ENCODE measurements around the gene SNAPC5. TPM values are rescaled to one million over a fixed set of nuclear protein-coding genes. Genes with fewer than 3 reads are reported as not detected.
A peak's percentile ranks its signal among the peaks of the same experiment; 100 is the strongest.

SNAPC5 gene
- total RNA-seq, 1 donor from 2014 or later: 3.7 TPM

DNA sequence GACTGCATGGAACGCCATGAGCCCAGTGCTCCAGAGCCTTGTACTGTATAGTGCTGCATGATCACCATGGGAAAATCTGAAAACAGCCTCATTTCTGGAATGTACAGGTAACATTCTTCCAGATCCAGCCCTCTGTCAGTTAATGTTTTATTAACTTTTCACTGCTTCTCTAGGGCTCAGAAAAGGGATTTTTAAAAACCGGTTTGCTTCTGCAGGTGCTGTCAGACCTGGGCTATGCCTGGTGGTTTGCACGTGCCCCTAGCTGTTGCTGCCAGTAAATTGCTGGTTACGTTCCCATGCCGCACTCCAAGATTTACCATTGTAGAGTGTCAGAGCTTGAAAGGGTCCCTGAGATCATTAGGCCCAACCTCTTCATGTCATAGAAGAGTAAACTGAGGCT, 9.0 kb downstream of the SNAPC5 start:
- peak in 1 of 2 donors; percentile 21 for DNase-seq (ENCODE audit: low spot score in 2 of 2)
- no peak overlapping the region for H3K4me3 ChIP-seq
- H3K4me1 ChIP-seq: no peaks in the 10 kb centered on the region
- H3K9me3 ChIP-seq: no peaks in the 10 kb centered on the region
- peaks cover 35 to 63% of the 10 kb centered on the region in 2 donors for H3K36me3 ChIP-seq
- TF ChIP-seq, protein P1, sequence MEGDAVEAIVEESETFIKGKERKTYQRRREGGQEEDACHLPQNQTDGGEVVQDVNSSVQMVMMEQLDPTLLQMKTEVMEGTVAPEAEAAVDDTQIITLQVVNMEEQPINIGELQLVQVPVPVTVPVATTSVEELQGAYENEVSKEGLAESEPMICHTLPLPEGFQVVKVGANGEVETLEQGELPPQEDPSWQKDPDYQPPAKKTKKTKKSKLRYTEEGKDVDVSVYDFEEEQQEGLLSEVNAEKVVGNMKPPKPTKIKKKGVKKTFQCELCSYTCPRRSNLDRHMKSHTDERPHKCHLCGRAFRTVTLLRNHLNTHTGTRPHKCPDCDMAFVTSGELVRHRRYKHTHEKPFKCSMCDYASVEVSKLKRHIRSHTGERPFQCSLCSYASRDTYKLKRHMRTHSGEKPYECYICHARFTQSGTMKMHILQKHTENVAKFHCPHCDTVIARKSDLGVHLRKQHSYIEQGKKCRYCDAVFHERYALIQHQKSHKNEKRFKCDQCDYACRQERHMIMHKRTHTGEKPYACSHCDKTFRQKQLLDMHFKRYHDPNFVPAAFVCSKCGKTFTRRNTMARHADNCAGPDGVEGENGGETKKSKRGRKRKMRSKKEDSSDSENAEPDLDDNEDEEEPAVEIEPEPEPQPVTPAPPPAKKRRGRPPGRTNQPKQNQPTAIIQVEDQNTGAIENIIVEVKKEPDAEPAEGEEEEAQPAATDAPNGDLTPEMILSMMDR (IDR thresholded peaks at IDR 0.05): no peak
- H3K27ac ChIP-seq: no peak overlapping the region
- intact Hi-C loops (cut with DNase I): no loop called here
- no peaks in the 10 kb centered on the region for H3K27me3 ChIP-seq

DNA sequence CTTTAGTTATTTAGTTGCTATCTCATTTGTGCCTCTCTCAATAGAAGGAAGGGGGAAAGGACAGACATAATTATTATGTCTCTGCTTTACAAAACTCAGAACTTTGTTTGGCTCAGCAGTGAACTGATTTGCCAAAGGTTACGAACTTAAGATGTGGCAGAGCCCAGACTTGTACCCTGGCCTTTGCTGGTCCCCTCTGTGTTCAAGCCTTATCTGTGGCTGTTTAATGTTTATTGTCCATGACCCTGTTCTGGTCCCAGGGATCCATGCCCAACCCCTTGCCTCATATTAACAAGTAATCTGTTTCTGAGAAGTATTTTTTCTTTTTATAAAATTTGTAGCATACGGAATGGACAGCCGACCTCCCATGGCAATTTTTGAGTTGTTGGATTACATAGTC, 10.7 kb downstream of the SNAPC5 start:
- peaks cover 47 to 57% of the 10 kb centered on the region in 2 donors for H3K36me3 ChIP-seq
- H3K27ac ChIP-seq: no peak overlapping the region
- intact Hi-C loops (cut with DNase I): no loop called here
- H3K9me3 ChIP-seq: no peaks in the 10 kb centered on the region
- peak in 1 of 2 donors; percentile 15 for DNase-seq (ENCODE audit: low spot score in 2 of 2)
- H3K27me3 ChIP-seq: no peaks in the 10 kb centered on the region
- TF ChIP-seq, protein P1 (IDR thresholded peaks at IDR 0.05): no peak
- no peaks in the 10 kb centered on the region for H3K4me1 ChIP-seq
- no peak overlapping the region for H3K4me3 ChIP-seq

DNA sequence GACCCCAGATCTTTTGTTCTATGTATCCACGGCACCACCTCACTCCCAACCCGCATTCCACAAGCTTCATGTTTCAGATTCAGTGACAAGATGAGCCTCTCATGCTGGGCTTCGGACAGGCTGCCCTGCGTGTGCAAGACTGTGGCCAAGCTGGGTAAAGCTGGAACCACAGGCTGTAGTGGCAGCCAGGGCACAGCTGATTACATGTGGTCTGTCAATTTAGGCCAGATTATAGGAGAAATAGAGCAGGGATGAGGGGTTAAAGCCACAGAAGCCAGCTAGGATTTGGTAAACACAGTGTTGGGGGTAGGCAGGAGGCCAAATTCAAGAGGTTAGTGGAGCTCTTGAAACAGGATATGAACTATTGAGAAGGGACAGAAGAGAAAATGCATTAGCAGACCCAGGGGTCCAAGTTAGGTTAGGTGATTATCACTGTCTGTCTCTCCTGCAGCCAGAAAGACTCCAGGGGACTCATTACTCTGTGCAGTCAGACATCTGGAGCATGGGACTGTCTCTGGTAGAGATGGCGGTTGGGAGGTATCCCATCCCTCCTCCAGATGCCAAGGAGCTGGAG, 12.9 kb downstream of the SNAPC5 start:
- intact Hi-C loops (cut with DNase I): no loop called here
- Histone ChIP-seq H3K9me3 (no peaks in the 10 kb centered on the region), H3K27ac (no peak overlapping the region), H3K36me3 (peaks cover 36 to 46% of the 10 kb centered on the region in 2 donors), H3K4me3 (no peak overlapping the region), H3K27me3 (no peaks in the 10 kb centered on the region), H3K4me1 (no peaks in the 10 kb centered on the region)
- DNase-seq (ENCODE audit: low spot score in 2 of 2): peak in 1 of 2 donors; percentile 40
- TF ChIP-seq, protein P1 (IDR thresholded peaks at IDR 0.05): no peak

DNA sequence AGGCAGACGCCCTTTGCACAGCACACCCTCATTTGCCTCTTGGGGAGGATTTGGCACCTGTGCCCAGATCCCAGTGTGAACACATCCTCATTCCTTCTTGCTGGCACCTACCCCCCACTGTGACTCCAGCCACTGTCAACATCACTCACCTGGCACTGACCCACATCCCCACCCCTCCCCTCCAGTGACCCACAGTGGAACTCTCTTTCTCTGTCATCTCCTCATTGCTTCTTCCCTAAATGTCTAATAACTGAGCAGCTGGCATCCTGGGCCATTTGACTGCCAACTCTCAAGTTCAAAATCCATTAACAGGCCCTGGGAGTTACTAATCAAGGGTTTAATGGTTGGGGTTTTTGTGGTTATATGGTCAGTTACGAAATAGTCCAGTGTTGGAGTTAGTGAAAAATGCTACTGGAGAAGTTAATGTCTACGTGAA, 14.4 kb downstream of the SNAPC5 start:
- TF ChIP-seq, protein P1 (IDR thresholded peaks at IDR 0.05): no peak
- Histone ChIP-seq H3K4me3 (no peak overlapping the region), H3K36me3 (peaks cover 33 to 35% of the 10 kb centered on the region in 2 donors), H3K27me3 (no peaks in the 10 kb centered on the region), H3K27ac (no peak overlapping the region), H3K4me1 (no peaks in the 10 kb centered on the region), H3K9me3 (no peaks in the 10 kb centered on the region)
- DNase-seq (ENCODE audit: low spot score in 2 of 2): no peak
- intact Hi-C loops (cut with DNase I): no loop called here

DNA sequence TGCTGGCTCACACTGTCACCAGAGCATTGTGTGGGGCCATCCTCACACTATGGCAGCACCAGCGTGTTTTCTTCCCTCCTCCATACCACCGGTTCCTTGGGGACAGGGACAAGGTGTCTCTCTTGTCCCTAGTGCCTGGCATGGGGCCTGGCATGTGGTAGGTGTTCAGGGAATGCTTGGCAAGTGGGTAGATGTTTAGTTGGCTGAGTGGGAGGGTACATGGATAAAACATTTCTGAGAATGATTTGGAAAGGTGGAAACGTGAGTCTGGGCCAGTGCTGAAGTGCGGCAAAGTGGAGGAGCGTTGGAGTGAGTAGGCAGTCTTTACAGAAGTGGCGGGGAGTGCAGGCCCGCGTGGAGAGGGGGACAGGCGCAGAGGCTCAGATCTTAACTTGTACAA, 15.0 kb downstream of the SNAPC5 start:
- H3K27me3 ChIP-seq: no peaks in the 10 kb centered on the region
- TF ChIP-seq, protein P1 (IDR thresholded peaks at IDR 0.05): no peak
- H3K9me3 ChIP-seq: no peaks in the 10 kb centered on the region
- H3K4me1 ChIP-seq: no peaks in the 10 kb centered on the region
- H3K36me3 ChIP-seq: peaks cover 27 to 30% of the 10 kb centered on the region in 2 donors
- intact Hi-C loops (cut with DNase I): no loop called here
- no peak for DNase-seq (ENCODE audit: low spot score in 2 of 2)
- H3K4me3 ChIP-seq: no peak overlapping the region
- no peak overlapping the region for H3K27ac ChIP-seq

Measured in ascending aorta (tissue), 2 donors.